Fibroblast of lung (primary cell): ENCODE results near the gene CFAP74.

ENCODE experiments used
- CTCF ChIP-seq, 2 donors: IDR thresholded peaks in 1 of 2; conservative IDR thresholded peaks in 1 of 2; 1 replicate in 1 of 2; 2 replicates in 1 of 2; pipeline ENCODE4 v1.5.1; 2011 to 2012; ENCODE audit warnings: low read length in 2 of 2, control low read depth in 1 of 2, inconsistent platforms in 1 of 2, low read depth in 1 of 2, mild to moderate bottlenecking in 1 of 2
- EZH2 ChIP-seq: IDR thresholded peaks from 2 replicates; pipeline ENCODE4 v1.5.1; 2012; ENCODE audit warnings: low read length, control low read depth, mild to moderate bottlenecking; ENCODE audit errors: missing control alignments

DNA sequence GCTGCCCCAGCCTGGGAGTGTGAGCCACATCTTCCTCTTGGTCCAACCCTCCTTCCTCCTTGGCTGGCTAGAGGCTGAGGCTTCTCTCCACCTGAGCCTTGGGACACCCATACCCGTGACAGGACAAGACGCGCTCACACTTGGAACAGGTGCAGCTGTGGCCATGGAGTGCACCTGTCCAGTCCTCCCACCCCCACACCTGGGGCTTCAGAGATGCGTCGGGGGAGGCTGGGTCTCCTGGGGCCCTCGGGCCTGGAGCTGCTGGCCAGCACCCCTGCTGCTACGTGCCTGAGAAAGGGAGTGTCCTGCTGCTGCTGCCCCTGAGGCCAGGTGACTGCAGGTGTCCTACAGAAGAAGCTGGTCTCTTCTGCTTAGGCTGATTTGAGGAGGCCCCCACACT is 47.5 kb downstream of the CFAP74 start:
- TF ChIP-seq EZH2 (no peak), CTCF (conservative IDR thresholded peaks at IDR 0.05 in 1 of 2, IDR thresholded peaks at IDR 0.05 in 1 of 2; ENCODE audit: low read depth in 1 of 2, low read length in 2 of 2) (no peak)
